Mesendoderm (in vitro differentiated cells): ENCODE results near the gene ACP4.

Source experiments
- DNase-seq: peaks from one replicate; pipeline ENCODE4 v3.0.0; 2013
- H2AK5ac ChIP-seq: 2 replicates; pipeline ENCODE4 v1.6.1; 2013; ENCODE audit warnings: low read length, inconsistent platforms
- H2BK120ac ChIP-seq: 2 replicates; pipeline ENCODE4 v1.6.1; 2013; ENCODE audit warnings: low read depth, mild to moderate bottlenecking, low read length, moderate library complexity, mixed read lengths
- H2BK15ac ChIP-seq: replicated peaks from 2 replicates; pipeline ENCODE4 v1.6.1; 2013; ENCODE audit warnings: low read depth, mild to moderate bottlenecking, moderate library complexity
- H2BK5ac ChIP-seq: 2 replicates; pipeline ENCODE4 v1.6.1; 2013; ENCODE audit warnings: low read length, inconsistent platforms
- H3K18ac ChIP-seq: 2 replicates; pipeline ENCODE4 v1.6.1; 2013; ENCODE audit warnings: mild to moderate bottlenecking, low read length, mixed read lengths
- H3K23ac ChIP-seq: one replicate; pipeline ENCODE4 v1.6.1; 2013; ENCODE audit warnings: low read length
- H3K27ac ChIP-seq: 2 replicates; pipeline ENCODE4 v1.5.1; 2013; ENCODE audit warnings: low read depth, mild to moderate bottlenecking, inconsistent platforms, low read length, moderate library complexity
- H3K27me3 ChIP-seq: 2 replicates; pipeline ENCODE4 v1.6.1; 2013; ENCODE audit warnings: low read length, control low read depth, mild to moderate bottlenecking, inconsistent platforms; ENCODE audit not compliant: insufficient read depth, poor library complexity
- H3K36me3 ChIP-seq: 2 replicates; pipeline ENCODE4 v1.6.1; 2013; ENCODE audit warnings: low read length, inconsistent platforms; ENCODE audit not compliant: control insufficient read depth, insufficient read depth
- H3K4ac ChIP-seq: one replicate; pipeline ENCODE4 v1.6.1; 2013; ENCODE audit warnings: low read depth, mild to moderate bottlenecking, low read length, moderate library complexity
- H3K4me1 ChIP-seq: 2 replicates; pipeline ENCODE4 v1.6.1; 2013; ENCODE audit warnings: low read depth, low read length, inconsistent platforms; ENCODE audit not compliant: control insufficient read depth
- H3K4me2 ChIP-seq: 2 replicates; pipeline ENCODE4 v1.6.1; 2013; ENCODE audit warnings: low read length
- H3K4me3 ChIP-seq: 2 replicates; pipeline ENCODE4 v1.5.1; 2013; ENCODE audit warnings: mild to moderate bottlenecking, low read length
- H3K56ac ChIP-seq: one replicate; pipeline ENCODE4 v1.6.1; 2013; ENCODE audit warnings: low read length
- H3K79me1 ChIP-seq: 2 replicates; pipeline ENCODE4 v1.6.1; 2013; ENCODE audit warnings: low read length, inconsistent platforms
- H3K79me2 ChIP-seq: 2 replicates; pipeline ENCODE4 v1.6.1; 2013; ENCODE audit warnings: mild to moderate bottlenecking, low read length; ENCODE audit not compliant: control insufficient read depth, insufficient read depth
- H3K9ac ChIP-seq: 2 replicates; pipeline ENCODE4 v1.6.1; 2013; ENCODE audit warnings: low read length, inconsistent platforms
- H4K5ac ChIP-seq: one replicate; pipeline ENCODE4 v1.6.1; 2013; ENCODE audit warnings: low read length
- H4K8ac ChIP-seq: one replicate; pipeline ENCODE4 v1.6.1; 2013; ENCODE audit warnings: low read depth, mild to moderate bottlenecking, control low read depth, low read length, moderate library complexity
- WGBS: extraction: QIAGEN DNeasy Blood & Tissue Kit; methylation state at CpG from one replicate; pipeline ENCODE4 v1.1.7; 2013; ENCODE audit warnings: low lambda C conversion rate, missing lambda C conversion rate; ENCODE audit not compliant: insufficient coverage; ENCODE audit errors: extremely low coverage; 5-methylcytosine and 5-hydroxymethylcytosine counted together

Gene ACP4

DNA sequence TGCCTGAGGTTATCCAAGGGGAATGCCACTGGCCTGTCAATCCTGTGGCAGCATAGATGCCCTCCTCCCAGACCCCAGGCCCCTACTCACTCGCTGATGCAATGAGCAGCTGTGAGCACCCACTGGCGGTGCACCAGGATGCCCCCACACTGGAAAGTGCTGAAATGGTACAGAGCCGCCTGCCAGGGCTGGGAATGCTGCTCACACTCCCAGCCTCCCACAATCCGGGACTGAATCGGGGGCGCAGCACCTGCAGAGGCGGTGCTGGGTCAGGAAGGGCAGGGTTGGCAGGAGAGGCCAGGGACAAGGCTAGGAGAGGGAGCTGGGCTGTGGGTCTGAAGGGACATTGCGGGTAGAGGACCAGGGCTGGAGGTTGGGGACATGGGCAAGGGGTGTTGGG, 31.4 kb downstream of the ACP4 start:
- Histone ChIP-seq H2BK15ac (no peak overlapping the region), H2BK5ac (no peak overlapping the region), H3K9ac (no peak overlapping the region), H3K27me3 (peaks cover 6% of the 10 kb centered on the region), H3K18ac (no peak overlapping the region), H3K27ac (no peak overlapping the region), H3K4ac (no peak overlapping the region), H4K8ac (no peak overlapping the region), H3K56ac (peak overlapping the region; percentile 15), H4K5ac (no peak overlapping the region), H3K79me1 (no peaks in the 10 kb centered on the region), H3K4me3 (no peak overlapping the region), H2AK5ac (no peak overlapping the region), H2BK120ac (no peak overlapping the region), H3K23ac (peak overlapping the region; percentile 9), H3K4me2 (no peak overlapping the region), H3K36me3 (no peaks in the 10 kb centered on the region), H3K79me2 (no peaks in the 10 kb centered on the region), H3K4me1 (peaks cover 2% of the 10 kb centered on the region)
- no peak for DNase-seq
- WGBS, result no CpG with 5 or more reads among the region's 8 CpGs

DNA sequence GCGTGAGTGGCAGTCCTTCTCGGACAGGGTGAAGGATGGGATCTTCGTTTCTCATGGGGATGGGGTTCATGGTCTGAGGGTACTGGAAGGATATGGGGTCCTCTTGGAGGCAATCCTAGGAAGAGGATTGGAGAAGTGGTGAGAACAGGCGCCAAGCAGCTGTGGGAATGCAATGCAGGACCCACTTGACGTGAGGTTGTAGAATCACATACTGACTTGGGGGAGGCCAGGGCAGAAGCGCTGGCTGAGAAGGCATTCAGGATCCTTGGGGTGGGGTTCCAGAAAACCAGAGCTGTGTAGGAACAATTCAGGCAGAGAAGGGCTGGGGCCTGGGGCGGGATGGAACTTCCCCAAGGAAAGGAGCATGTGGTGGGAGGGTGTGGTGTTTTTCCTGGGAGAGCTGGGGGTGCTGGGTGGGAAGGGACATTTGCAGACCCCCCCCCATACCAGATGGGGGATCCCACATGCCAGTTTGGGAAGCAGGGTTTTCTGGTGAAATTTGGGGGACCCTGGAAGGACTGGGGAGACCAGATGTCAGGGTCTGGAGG, 32.5 kb downstream of the ACP4 start:
- no CpG with 5 or more reads among the region's 7 CpGs for WGBS
- H3K18ac ChIP-seq, result no peak overlapping the region
- H2BK5ac ChIP-seq, result no peak overlapping the region
- no peak overlapping the region for H4K8ac ChIP-seq
- H3K9ac ChIP-seq, result no peak overlapping the region
- H2BK120ac ChIP-seq, result no peak overlapping the region
- no peak overlapping the region for H3K56ac ChIP-seq
- no peak overlapping the region for H4K5ac ChIP-seq
- H3K23ac ChIP-seq, result no peak overlapping the region
- H3K36me3 ChIP-seq, result no peaks in the 10 kb centered on the region
- H3K27ac ChIP-seq, result no peak overlapping the region
- no peak overlapping the region for H3K4ac ChIP-seq
- H3K4me1 ChIP-seq, result peaks cover 2% of the 10 kb centered on the region
- H2AK5ac ChIP-seq, result no peak overlapping the region
- no peak overlapping the region for H2BK15ac ChIP-seq
- no peaks in the 10 kb centered on the region for H3K79me2 ChIP-seq
- peaks cover 6% of the 10 kb centered on the region for H3K27me3 ChIP-seq
- no peak overlapping the region for H3K4me2 ChIP-seq
- no peak overlapping the region for H3K4me3 ChIP-seq
- no peak for DNase-seq
- no peaks in the 10 kb centered on the region for H3K79me1 ChIP-seq

DNA sequence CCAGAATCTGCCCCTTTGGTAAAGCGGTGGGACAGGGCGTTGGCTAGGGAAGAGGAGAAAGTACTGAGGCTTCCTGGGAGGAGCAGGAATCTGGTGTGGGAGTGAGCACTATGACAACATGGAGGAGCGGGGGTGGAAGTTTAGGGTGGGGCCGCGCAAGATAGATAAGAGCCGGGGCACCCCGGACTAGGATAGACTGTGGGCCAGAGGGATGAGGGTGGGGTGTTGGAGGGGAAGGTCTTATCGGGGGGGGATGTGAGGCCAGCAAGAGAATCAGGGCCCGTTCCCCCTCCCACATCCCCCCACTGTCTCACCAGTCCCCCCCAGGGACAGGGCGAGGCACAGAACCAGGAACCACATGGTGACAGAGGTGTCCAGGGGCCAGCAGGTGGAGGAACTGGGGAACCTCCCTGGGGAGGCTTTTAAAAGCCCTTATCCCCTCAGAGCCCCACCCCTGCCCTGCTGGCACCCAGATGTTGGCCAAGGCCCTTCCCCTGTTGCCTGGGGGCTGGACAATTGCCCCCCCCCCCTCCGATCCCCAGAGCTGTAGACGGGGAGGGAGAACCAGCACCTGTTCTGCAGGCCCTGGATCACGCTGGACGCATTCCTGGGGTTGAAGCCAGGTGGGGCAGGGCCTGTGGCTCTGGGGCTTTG, 33.3 kb downstream of the ACP4 start, which contains the start of gene KLK1:
Gene KLK1 (minus strand): TSS at position 399 of the 654 bp plus-strand sequence. CDS start 39 bp downstream, at position 360.
- peaks cover 6% of the 10 kb centered on the region for H3K27me3 ChIP-seq
- no peak within 1 kb of the TSS for H3K4me3 ChIP-seq
- no peak for DNase-seq
- no peak within 1 kb of the TSS for H3K56ac ChIP-seq
- no peak within 1 kb of the TSS for H4K5ac ChIP-seq
- no peak within 1 kb of the TSS for H2BK120ac ChIP-seq
- no peak within 1 kb of the TSS for H3K27ac ChIP-seq
- H3K9ac ChIP-seq, result no peak within 1 kb of the TSS
- no CpG with 5 or more reads among the region's 14 CpGs for WGBS
- no peak within 1 kb of the TSS for H3K4ac ChIP-seq
- no peak within 1 kb of the TSS for H3K23ac ChIP-seq
- H2BK15ac ChIP-seq, result no peak within 1 kb of the TSS
- no peak within 1 kb of the TSS for H3K4me2 ChIP-seq
- no peak within 1 kb of the TSS for H2BK5ac ChIP-seq
- H3K18ac ChIP-seq, result no peak within 1 kb of the TSS
- H3K79me1 ChIP-seq, result no peaks in the 10 kb centered on the region
- H3K79me2 ChIP-seq, result no peaks in the 10 kb centered on the region
- peaks cover 2% of the 10 kb centered on the region for H3K4me1 ChIP-seq
- no peak within 1 kb of the TSS for H4K8ac ChIP-seq
- no peaks in the 10 kb centered on the region for H3K36me3 ChIP-seq
- no peak within 1 kb of the TSS for H2AK5ac ChIP-seq

DNA sequence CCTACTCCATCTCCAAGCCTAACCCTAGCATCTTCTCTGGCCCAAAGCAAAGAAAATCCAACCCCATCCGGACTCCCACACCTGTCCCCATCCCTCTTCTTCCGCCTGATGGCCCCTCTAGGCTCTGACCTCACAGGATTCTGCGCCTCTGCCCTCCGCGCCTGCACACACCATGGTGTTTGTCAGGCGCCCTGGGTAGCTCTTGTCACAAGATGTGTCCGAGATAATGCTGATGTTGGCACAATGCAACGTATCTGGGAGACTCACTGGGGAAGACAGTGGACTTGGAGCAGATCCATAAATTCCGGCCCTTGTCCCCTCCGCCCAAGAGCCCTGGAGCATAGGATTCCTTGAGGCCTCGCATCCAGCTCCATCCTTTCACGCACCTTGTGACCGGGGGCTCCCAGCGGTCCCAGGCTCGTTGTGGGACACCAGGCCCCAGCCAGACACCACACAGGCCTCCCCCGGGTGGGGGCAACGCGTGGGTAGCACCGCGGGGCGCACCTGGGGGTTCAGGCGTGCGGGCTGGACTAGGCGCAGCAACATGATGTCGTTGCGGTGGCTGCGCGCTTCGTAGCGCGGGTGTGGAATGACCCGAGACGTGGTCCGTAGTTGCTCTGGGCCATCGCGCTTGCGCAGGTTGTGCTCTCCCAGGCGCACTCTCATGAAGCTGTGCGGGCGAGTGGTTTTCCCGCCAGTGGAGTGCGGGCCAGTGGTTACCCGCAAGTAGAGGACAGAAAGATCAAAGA, 36.5 kb downstream of the ACP4 start:
- no peak overlapping the region for H3K27ac ChIP-seq
- no peak overlapping the region for H4K5ac ChIP-seq
- H3K4ac ChIP-seq, result no peak overlapping the region
- no peaks in the 10 kb centered on the region for H3K79me1 ChIP-seq
- H3K4me3 ChIP-seq, result no peak overlapping the region
- no peak overlapping the region for H3K4me2 ChIP-seq
- no peak overlapping the region for H4K8ac ChIP-seq
- H3K18ac ChIP-seq, result no peak overlapping the region
- no peak overlapping the region for H2BK120ac ChIP-seq
- no peak overlapping the region for H2AK5ac ChIP-seq
- H2BK15ac ChIP-seq, result no peak overlapping the region
- no peak overlapping the region for H3K9ac ChIP-seq
- H3K27me3 ChIP-seq, result no peaks in the 10 kb centered on the region
- no peaks in the 10 kb centered on the region for H3K36me3 ChIP-seq
- no peak overlapping the region for H3K23ac ChIP-seq
- no peak for DNase-seq
- no peak overlapping the region for H3K56ac ChIP-seq
- no peaks in the 10 kb centered on the region for H3K79me2 ChIP-seq
- no CpG with 5 or more reads among the region's 43 CpGs for WGBS
- H2BK5ac ChIP-seq, result no peak overlapping the region
- no peaks in the 10 kb centered on the region for H3K4me1 ChIP-seq

DNA sequence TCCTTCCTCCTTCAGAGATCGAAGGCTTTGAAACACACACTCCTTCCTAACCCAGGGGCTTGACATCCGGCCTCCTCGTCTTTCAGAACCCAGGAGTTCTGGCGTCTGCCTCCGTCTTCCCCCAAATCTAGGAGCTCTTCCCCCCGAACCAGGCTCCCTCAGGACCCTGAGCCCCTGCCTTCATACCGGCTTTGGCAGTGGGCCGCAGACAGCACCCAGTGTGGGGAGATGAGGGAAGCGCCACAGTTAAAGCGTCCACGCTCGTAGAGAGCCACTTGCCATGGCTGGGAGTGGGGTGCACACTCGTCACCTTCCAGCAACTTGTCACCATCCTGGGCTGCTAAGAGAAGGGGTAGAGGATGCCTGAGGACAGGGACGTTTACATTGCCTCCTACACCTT, 37.3 kb downstream of the ACP4 start:
- H3K56ac ChIP-seq, result no peak overlapping the region
- H4K5ac ChIP-seq, result no peak overlapping the region
- H4K8ac ChIP-seq, result no peak overlapping the region
- no peak overlapping the region for H3K4ac ChIP-seq
- no peak overlapping the region for H2BK15ac ChIP-seq
- no CpG with 5 or more reads among the region's 14 CpGs for WGBS
- no peak overlapping the region for H2AK5ac ChIP-seq
- no peak overlapping the region for H3K23ac ChIP-seq
- no peaks in the 10 kb centered on the region for H3K4me1 ChIP-seq
- no peak overlapping the region for H3K9ac ChIP-seq
- H3K79me2 ChIP-seq, result no peaks in the 10 kb centered on the region
- H3K79me1 ChIP-seq, result no peaks in the 10 kb centered on the region
- DNase-seq, result no peak
- no peaks in the 10 kb centered on the region for H3K27me3 ChIP-seq
- no peak overlapping the region for H3K27ac ChIP-seq
- H2BK120ac ChIP-seq, result no peak overlapping the region
- H3K4me3 ChIP-seq, result no peak overlapping the region
- H3K18ac ChIP-seq, result no peak overlapping the region
- no peaks in the 10 kb centered on the region for H3K36me3 ChIP-seq
- H3K4me2 ChIP-seq, result no peak overlapping the region
- H2BK5ac ChIP-seq, result no peak overlapping the region
